Thyroid gland (tissue), 4 donors: Measurements from ENCODE around the gene ACADL.
A peak's percentile ranks its signal among the peaks of the same experiment; 100 is the strongest.

Experiments
- CTCF ChIP-seq, 6 experiments: fragments of 200-600 bp in 3 of 6; fragments of 450-650 bp in 3 of 6; sonication (generic) in 3 of 6; IDR thresholded peaks; one replicate each; pipeline ENCODE4 v1.5.1; 2016 to 2019; ENCODE audit warnings: antibody characterized with exemption in 6 of 6, mild to moderate bottlenecking in 2 of 6, inconsistent platforms in 1 of 6, moderate library complexity in 1 of 6
- POLR2A ChIP-seq, 2 donors: fragments of 450-650 bp; IDR thresholded peaks; one replicate each; pipeline ENCODE4 v1.6.1; 2017; ENCODE audit warnings: antibody characterized with exemption in 2 of 2, mild to moderate bottlenecking in 2 of 2, moderate library complexity in 1 of 2

DNA sequence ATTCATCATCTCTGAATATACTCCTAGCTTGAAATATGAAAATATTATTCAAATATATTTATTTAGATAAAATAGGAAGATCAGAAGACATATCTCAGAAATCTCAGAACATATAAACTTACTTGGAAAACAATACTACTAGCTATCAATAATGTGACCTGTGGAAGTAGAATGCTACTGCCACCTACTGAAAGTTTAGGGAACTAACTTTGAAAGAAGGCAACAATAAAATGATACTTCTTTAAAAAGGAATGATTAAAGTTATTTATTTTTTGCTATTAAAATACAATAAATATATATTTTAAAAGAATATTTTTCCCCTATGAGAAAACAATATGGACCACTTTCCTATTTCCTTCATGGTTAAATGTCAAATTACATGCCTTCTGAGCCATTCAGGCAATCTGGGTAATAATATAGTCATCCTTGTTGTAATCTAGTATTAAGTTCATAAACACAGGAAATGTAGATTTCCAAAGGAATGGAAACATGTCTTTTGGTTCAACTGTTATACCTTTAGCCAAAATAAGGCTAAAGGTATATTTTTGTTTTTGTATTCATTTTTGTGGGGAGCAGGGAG, 26.0 kb downstream of the ACADL start:
- peak in 5 of 6 experiments; percentile 32 to 71 (median 56) for TF ChIP-seq CTCF (IDR thresholded peaks at IDR 0.05)
- no peak for TF ChIP-seq POLR2A (IDR thresholded peaks at IDR 0.05)
